GM15510 (cell line): ENCODE data around the gene PIP5K1B.

ENCODE experiments used
- POLR2A ChIP-seq: IDR thresholded peaks from 3 replicates; pipeline ENCODE4 v1.6.1; 2011; ENCODE audit warnings: borderline replicate concordance; ENCODE audit not compliant: insufficient read length; ENCODE audit errors: extremely low read depth

PIP5K1B gene

DNA sequence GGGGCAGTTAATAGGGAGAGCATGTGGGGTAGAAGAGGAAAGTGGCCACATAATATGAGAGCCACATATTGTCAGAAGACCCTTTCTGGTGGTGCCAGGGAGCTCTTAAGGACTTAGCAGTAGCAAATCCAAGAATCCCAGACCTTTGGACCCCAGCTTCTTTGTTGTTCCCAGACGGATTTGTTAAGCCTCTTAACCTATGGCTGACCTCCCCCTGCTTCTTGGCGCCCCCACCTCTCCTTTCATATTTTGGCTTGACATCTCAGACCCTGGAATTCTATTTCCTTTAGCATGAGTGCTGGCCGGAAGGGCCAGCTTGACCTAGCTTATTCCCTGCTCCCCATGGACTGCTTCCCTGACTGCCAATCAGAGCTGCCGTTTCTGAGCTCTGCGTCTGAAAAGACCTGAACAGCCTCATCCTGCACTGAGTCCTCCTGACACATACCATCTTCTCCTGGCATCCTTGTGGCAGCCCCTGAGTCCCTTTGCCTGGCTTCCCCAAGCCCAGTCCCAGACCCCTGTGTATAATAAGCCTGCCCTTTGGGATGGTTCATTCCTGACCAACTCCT, 192.6 kb downstream of the PIP5K1B start:
- TF ChIP-seq POLR2A: no peak

DNA sequence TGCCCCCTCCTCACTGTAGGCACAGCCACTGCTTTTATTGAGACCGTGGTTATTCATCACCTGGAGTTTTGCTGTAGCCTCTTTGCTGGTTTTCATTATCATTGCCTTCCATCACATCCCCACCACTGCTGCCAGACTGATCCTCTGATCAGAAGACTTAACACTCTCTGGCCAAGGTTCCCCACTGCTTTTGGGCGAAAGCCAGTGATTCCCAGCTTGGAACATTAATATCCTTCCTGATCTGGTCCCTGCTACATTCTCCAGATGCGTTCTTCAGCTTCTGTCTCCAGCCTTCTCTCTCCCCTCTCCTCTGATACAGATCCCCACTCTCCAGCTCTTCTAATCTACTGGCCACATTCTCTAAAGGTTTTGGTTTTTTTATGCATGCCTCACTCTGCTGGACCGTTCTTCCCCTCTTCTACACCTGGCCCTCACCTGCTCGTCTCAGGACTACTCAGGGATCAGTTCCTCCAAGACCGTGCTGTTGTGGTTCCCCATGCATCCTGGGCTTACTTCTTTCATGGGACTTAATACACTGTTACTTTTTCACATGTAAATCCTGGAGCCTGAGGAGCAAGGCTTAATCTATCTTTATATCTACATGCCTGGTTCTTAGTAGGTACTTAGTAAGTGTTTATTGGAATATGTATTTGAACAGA, 193.9 kb downstream of the PIP5K1B start:
- no peak for TF ChIP-seq POLR2A

DNA sequence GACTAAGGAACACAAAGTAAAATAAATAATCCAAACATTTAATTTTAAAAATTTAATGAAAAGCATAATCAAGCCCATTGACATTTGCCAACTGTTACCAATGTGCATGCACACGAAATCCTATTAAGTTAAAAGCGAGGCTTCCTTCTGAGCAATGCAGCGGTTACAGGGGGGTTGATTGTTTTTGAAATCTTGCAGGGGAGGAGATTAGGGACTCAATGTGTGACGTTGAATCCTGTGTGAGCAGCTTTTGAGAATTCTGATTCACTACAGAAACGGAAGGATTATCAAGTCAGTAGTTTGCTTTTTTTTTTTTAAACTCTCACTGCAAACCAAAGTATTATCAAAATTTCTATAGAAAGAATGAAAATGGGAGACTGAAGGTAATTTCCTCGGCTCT, 199.4 kb downstream of the PIP5K1B start:
- no peak for TF ChIP-seq POLR2A

DNA sequence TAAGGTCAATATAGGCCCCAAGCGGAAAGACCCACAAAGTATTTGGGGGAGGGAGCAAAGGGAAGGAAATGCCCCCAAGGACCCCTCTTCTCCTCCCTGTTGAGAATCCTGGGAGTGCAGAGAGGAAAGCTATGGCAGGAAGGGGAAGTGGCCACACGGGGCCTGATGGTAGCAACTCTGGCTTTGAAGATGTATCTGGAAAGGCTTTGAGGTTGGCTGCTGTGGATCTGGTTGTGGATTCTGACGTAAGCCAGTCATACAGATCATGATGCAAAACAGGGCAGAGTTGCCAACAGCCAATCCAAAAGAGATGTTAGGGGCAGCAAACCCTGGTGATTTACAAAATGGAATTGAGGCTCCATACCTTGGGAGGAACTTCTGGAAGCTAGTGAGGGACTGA, 200.1 kb downstream of the PIP5K1B start:
- no peak for TF ChIP-seq POLR2A

GRCh38 chr9:68907910-68908309, 202.9 kb downstream of the PIP5K1B start:
- no peak for TF ChIP-seq POLR2A

GRCh38 chr9:68912561-68912960, 207.5 kb downstream of the PIP5K1B start:
- no peak for TF ChIP-seq POLR2A

GRCh38 chr9:68913054-68913453, 208.0 kb downstream of the PIP5K1B start:
- TF ChIP-seq POLR2A: no peak

DNA sequence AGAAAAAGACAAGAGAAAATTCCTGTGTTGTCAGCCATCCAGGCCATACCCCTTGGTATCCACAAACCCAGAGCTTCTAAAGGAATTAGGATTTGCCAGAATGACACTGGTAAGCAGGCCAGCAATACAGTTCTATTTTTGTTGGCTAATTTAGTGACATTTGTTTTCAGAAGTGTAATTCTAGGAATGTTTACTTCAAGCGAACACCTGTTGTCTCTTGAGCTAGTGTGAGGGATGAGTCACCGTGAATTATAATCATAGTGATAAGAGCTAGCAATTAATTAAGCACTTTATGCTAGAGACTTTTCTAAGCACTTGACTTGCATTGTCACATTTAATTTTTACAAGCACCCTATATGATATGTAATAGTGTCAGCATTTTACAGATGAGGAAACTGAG, 209.7 kb downstream of the PIP5K1B start:
- no peak for TF ChIP-seq POLR2A

DNA sequence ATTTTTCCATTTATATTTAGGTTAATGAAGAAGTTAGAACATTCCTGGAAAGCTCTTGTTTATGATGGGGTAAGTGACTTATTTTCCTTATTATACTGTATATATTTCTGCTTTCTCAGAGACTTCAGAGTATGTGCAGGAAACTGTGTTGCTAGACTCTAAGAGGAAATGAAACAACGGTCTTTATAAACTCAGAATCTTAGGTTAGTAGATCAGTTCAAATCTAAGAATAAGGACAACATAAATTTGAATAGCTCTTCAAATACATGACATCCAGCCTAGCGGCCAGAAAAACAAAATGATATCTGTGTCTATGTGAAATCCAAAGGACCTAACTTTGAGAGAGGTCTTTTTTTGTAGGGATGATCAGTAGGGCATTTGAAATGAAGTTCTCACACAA, 214.6 kb downstream of the PIP5K1B start:
- no peak for TF ChIP-seq POLR2A

- TF ChIP-seq POLR2A: no peak
Observed at GRCh38 chr9:68920921-68921320, 215.9 kb downstream of the PIP5K1B start.

- TF ChIP-seq POLR2A: no peak
Observed at GRCh38 chr9:68923480-68923879, 218.4 kb downstream of the PIP5K1B start.

GRCh38 chr9:68925175-68925574, 220.1 kb downstream of the PIP5K1B start:
- TF ChIP-seq POLR2A: no peak

DNA sequence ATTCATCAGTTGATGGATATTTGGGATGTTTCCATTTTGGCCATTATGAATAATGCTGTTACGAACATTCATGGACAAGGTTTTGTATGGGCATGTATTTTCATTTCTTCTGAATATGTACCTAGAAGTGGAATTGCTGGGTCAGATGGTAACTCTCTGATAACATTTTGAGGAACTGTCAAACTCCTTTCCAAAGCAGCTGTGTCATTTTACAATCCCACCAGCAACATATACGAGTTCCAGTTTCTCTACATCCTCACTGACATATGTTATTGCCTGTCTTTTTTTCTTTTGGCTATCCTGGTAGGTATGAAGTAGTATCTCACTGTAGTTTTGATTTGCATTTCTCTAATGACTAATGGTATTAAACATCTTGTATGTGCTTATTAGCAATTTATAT, 222.1 kb downstream of the PIP5K1B start:
- TF ChIP-seq POLR2A: no peak

DNA sequence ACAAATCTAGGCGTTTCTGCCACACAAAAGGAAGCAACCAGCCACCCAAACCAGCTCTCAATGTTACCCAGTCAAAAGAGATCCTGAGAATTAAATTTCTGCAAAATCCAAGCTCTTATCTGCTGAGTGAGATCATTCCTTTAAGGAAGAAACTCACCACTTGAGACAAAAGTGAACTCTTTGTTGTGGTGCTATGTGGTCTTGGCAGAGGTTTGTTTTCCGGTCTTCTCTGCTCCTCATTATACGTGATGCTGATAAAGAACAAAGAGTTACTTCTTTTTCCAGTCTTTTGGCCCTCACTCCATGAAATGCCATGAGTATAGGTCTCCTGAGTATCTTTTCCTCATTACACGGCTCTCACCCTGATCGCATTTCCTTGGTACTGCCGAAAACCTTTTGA, 226.8 kb downstream of the PIP5K1B start:
- no peak for TF ChIP-seq POLR2A

GRCh38 chr9:68932458-68932857, 227.4 kb downstream of the PIP5K1B start:
- TF ChIP-seq POLR2A: no peak

GRCh38 chr9:68933434-68934328, 228.6 kb downstream of the PIP5K1B start:
- no peak for TF ChIP-seq POLR2A

DNA sequence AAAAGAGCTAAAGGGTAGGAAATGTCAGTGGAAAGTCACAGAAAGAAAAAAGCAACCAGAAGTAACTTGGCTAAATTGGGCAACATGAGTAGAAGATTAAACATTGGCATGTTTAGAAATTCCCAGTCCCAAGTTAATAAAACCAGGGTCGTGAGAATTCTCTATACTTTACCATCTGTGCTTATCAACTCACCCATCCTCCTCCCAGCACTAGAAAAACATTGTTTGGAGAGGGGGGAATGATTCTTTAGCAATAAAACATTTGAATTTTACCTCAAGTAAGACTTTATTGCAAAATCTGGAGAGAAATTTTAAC, 229.2 kb downstream of the PIP5K1B start:
- TF ChIP-seq POLR2A: no peak

DNA sequence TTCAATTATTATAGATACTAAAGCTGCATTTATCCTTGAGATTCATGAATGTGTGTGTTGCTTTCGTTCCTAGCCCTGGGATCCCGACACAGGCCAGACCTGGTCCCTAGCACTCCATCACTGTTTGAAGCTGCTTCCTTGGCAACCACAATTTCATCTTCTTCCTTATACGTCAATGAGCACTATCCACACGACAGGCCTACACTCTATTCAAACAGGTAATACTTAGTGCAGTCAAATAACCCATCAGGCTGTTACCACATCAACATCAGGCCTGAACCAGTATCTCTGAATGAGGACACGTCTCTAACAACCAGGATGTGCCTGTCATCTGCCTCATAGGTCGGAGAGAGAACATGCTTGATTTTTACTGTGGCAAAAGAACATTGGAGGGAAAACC, 235.5 kb downstream of the PIP5K1B start:
- TF ChIP-seq POLR2A: no peak
